ENCODE measurements around the gene INPP5A. TPM values are rescaled to one million over a fixed set of nuclear protein-coding genes. Genes with fewer than 3 reads are reported as not detected.
"Not testable (repeated sequence)": the region's sequence is repeated elsewhere in the genome, so short reads cannot be mapped to it uniquely, and the experiment has no call there.

Gene INPP5A
- total RNA-seq, 1 donor from 2014 or later: 30.6 TPM

- no peak overlapping the region for H3K4me3 Mint-ChIP-seq (ENCODE audit: low read depth)
- H3K27ac Mint-ChIP-seq: no peak overlapping the region
- no peak for TF ChIP-seq CTCF (IDR thresholded peaks at IDR 0.05; ENCODE audit: unreplicated experiment)
- no peak for DNase-seq (ENCODE audit: low spot score, unreplicated experiment)
- H3K27me3 Mint-ChIP-seq: peaks cover 17% of the 10 kb centered on the region
- H3K36me3 Mint-ChIP-seq (ENCODE audit: insufficient read depth): no peaks in the 10 kb centered on the region
- no peaks in the 10 kb centered on the region for H3K9me3 Mint-ChIP-seq (ENCODE audit: low read depth)
- no peaks in the 10 kb centered on the region for H3K4me1 Mint-ChIP-seq (ENCODE audit: low read depth)
Measured at GRCh38 chr10:132793871-132794849, 256.6 kb downstream of the INPP5A start.

GRCh38 chr10:132796846-132797245, 259.3 kb downstream of the INPP5A start:
- Mint-ChIP-seq H3K9me3 (ENCODE audit: low read depth) (no peaks in the 10 kb centered on the region), H3K27ac (no peak overlapping the region), H3K4me1 (ENCODE audit: low read depth) (no peaks in the 10 kb centered on the region), H3K27me3 (peaks cover 11% of the 10 kb centered on the region), H3K36me3 (ENCODE audit: insufficient read depth) (peaks cover 3% of the 10 kb centered on the region), H3K4me3 (ENCODE audit: low read depth) (no peak overlapping the region)
- no peak for DNase-seq (ENCODE audit: low spot score, unreplicated experiment)
- no peak for TF ChIP-seq CTCF (IDR thresholded peaks at IDR 0.05; ENCODE audit: unreplicated experiment)

GRCh38 chr10:132797986-132798385, 260.4 kb downstream of the INPP5A start:
- not testable (repeated sequence) for H3K4me1 Mint-ChIP-seq (ENCODE audit: low read depth); H3K27ac Mint-ChIP-seq; H3K4me3 Mint-ChIP-seq (ENCODE audit: low read depth); H3K27me3 Mint-ChIP-seq; DNase-seq (ENCODE audit: low spot score, unreplicated experiment); H3K36me3 Mint-ChIP-seq (ENCODE audit: insufficient read depth); H3K9me3 Mint-ChIP-seq (ENCODE audit: low read depth)

- Mint-ChIP-seq H3K9me3 (ENCODE audit: low read depth) (no peaks in the 10 kb centered on the region), H3K36me3 (ENCODE audit: insufficient read depth) (peaks cover 3% of the 10 kb centered on the region), H3K4me1 (ENCODE audit: low read depth) (no peaks in the 10 kb centered on the region), H3K4me3 (ENCODE audit: low read depth) (no peak overlapping the region), H3K27me3 (peaks cover 6% of the 10 kb centered on the region), H3K27ac (no peak overlapping the region)
- TF ChIP-seq CTCF (IDR thresholded peaks at IDR 0.05; ENCODE audit: unreplicated experiment): no peak
- DNase-seq (ENCODE audit: low spot score, unreplicated experiment): no peak
Measured at GRCh38 chr10:132798403-132798802, 260.8 kb downstream of the INPP5A start.

GRCh38 chr10:132798876-132799275, 261.3 kb downstream of the INPP5A start:
- peaks cover 6% of the 10 kb centered on the region for H3K27me3 Mint-ChIP-seq

More at GRCh38 chr10:132798876-132799275, 261.3 kb downstream of the INPP5A start:
- Mint-ChIP-seq H3K4me3 (ENCODE audit: low read depth) (no peak overlapping the region), H3K27ac (no peak overlapping the region), H3K9me3 (ENCODE audit: low read depth) (no peaks in the 10 kb centered on the region), H3K36me3 (ENCODE audit: insufficient read depth) (peaks cover 3% of the 10 kb centered on the region), H3K4me1 (ENCODE audit: low read depth) (no peaks in the 10 kb centered on the region)
- no peak for TF ChIP-seq CTCF (IDR thresholded peaks at IDR 0.05; ENCODE audit: unreplicated experiment)
- DNase-seq (ENCODE audit: low spot score, unreplicated experiment): no peak

Measured in progenitor cell of endocrine pancreas (in vitro differentiated cells).